ENCODE results near the gene SPEF1.

SPEF1 gene

DNA sequence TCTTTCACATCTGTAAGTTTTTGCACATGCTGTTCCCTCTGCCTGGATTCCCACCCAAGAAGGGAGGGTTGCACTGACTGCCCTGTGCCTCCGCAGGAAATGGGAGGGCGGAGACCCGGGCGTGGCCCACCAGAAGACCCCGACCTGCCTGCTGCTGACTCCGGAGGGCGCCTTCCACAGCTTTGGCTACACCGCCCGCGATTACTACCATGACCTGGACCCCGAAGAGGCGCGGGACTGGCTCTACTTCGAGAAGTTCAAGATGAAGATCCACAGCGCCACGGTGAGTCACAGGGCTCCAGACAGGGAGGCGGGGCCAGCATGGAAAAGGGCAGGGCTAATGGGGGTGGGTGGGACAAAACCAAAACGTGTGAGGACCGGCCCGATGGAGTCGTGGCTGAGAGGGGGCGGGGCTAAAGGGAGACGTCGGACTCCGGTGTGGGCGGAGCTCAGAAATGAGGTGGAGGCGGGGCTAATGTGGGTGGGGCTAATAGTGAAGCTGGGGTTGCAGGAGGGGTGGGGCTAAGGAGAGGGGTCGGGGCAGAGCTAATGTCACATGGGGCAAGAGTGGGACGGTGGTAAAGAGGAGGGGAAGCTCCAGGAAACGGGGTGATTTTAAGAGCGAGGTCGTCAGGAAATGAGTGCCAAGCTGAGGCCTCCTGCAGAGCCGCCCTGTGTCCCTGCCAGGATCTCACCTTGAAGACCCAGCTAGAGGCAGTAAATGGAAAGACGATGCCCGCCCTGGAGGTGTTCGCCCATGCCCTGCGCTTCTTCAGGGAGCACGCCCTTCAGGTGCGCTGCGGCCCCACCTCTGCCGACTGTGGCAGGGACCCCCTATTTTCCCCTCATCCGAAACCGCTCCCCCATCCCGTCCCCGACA, 36.2 kb downstream of the SPEF1 start:
- DNase-seq, result no peak

- DNase-seq, result no peak
These were observed 37.2 kb downstream of the SPEF1 start for GRCh38 chr20:3744037-3744436.

- no peak for DNase-seq
These were observed 38.0 kb downstream of the SPEF1 start for GRCh38 chr20:3743251-3743650.

GRCh38 chr20:3741836-3742458, 39.3 kb downstream of the SPEF1 start:
- DNase-seq, result no peak

- DNase-seq, result no peak
These were observed 40.5 kb downstream of the SPEF1 start for GRCh38 chr20:3740615-3741301.

DNA sequence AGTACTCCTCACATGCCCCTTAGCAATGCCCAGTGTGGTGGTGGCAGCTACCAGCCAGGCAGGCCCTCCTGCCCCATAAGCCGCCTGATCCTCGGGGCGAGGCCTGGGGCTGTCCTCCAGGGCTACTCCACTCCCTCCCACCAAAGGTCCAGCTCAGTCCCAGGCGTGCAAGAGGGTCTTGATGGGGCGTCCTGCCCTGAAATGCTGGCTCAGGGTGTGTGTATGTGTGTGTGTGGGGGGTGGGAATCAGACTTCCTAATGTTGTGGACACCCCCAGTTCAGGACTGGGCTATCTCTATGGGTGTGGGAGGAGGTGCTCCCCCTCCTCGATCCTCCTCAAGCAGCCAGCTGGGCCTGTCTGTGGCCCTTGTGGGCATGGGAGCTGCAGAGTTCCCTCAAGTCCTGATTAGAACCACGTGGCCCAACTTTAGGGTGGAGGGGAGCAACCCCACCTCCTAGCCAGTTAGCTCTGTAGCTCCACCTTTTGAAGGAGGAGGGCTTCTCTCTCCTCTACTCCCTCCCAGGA, 41.3 kb downstream of the SPEF1 start:
- no peak for DNase-seq

DNA sequence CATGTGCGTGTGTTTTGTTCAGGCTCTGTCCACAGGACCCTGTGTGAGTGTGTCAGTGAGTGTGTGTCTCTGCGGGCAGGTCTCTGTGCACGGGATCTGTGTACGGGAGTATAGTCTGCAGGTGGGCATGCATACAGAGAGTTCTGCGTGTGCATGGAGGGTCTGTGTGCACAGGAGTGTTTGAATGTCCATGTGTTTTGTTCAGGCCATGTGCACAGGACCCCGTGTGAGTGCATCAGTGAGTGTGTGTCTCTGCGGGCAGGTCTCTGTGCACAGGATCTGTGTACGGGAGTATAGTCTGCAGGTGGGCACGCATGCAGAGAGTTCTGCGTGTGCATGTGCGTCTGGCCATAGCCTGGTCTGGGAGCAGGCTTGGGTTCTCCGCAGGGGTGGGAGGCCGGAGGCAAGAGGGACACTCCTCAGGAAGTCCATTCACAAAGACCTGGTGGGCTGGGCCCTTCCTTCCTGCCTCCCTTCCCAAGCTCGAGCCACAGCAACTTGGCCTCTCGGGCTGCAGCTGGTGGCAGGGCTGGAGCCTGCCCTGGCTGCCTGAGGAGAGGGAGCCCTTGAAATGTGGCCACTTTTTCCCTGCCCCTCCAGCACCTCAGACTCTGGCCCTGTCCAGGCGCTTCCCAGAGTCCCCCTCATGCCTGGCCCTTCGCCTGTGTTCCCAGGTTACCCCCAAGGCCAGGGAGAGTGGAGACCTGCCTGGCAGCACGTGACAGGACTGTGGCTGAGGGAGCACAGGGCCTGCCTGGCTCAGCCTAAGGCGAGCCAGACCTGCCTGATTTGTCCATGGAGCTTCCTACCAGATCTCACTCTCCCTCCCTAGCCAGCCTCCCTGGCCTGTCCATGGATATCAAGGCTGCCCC, 42.0 kb downstream of the SPEF1 start:
- no peak for DNase-seq

DNA sequence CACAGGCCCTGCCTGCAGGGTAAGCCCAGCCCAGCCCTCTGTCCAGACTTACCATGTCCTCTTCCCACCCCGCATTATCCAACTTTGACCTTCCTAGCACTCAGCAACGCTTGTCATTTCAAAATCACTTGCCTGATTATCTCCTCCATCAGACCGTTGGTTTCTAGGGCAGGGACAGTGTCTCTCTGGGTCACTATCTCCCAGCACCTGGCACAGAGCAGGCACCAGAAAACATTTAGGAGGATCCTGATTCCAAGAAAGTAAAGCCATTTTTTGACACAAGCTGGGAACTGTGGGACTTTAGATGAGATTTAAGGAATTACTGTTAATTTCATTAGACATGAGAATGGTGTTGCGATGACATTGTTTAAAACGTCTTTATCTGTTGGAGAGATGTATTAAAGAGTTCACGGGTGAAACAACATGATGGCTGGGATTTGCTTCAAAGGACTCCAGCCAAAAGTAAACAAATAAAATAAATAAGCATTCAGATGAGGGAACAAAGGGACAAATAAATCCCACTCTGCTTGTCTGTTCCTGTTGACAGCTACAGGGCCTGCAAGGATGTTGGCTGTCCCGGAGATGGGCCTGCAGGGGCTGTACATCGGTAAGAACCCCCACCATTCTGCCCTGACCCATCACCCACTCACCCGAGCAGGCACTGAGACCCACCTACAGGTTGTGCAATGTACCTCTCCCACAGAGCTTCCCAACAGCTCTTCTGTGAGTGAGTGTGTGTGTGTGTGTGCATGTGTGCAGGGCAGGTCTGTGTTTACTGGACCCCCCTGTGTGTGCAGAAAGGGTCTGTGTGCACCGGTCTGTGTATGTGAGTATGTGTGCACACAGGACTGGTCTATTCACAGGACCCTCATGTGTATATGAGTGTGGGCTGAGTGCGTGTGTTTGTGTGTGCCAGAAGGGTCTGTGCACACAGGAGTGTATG, 42.9 kb downstream of the SPEF1 start:
- no peak for DNase-seq

GRCh38 chr20:3735768-3736167, 45.5 kb downstream of the SPEF1 start:
- DNase-seq, result no peak

DNA sequence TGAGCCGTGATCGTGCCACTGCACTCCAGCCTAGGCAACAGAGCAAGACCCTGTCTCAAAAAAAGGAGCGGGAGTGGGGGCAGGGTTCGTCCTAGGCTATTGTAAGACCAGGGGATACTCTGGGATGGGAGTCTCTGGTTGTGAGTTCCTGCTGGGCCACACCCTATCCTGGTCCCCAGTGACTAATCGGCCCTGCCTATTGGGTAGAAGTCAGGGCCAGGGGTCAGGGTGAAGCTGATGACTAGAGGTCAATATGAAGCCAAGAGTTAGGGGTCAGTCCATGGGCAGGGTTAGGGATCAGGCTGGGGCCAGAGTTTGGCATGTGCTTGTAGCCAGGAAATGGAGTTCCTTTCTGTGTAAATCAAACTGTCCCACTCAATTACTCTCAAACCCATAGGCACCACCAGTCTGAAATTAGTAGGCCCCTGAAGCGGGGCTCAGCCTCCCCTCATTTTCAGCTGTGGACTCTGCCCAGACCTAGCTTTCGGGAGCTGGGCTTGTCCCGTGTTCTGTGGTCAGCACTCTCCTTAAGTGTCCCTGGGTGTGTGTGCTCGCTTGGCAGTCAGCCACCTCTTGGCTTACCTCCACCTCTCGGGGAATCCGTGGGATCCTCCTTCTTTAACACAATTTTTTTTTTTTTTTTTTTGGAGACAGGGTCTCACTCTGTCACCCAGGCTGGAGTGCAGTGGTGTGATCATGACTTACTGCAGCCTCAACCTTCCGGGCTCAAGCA, 47.0 kb downstream of the SPEF1 start:
- no peak for DNase-seq

DNA sequence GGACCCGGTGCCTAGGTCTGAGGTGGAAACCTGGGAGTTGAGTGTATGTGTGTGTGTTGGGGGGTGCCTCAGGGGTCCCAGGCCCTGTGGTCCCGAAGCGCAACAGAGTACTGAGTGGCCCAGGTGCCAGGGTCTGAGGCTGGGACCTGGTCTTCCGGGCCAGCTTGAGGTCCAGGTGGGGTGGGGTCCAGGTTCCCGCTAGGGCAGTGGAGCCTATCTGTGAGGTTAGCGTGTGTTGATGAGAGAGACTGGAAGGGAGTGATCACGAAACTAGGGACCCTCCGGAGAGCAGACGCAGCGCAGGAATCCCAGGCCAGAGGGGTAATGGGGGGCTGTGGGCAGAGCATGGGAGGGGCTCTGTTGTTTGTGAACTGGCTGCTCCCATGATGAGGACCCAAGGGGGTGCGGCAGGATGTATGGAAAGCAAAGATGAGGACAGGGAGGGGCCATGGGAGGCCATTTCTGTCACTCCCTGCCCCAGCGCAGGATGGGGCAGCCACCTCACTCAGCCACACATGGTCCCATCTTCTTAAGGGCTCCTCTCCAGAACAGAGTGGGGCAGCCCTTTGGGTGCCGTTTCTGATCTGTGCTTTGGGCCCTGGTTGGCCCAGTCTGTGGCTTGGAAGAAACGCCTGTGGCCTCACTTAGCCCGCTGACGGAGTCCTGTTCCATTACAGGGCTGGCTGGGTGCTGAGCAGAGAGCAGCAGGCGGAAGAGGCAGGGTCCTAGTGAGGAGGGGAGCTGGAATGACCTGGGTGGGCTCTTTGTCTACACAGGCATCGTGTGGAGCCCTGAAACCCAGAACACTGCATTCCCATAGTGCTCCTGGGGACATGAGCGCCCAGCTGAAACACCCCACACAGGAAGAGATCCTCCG, 47.9 kb downstream of the SPEF1 start:
- DNase-seq, result no peak

- no peak for DNase-seq
These were observed 48.7 kb downstream of the SPEF1 start, which contains the start of gene HSPA12B for GRCh38 chr20:3732327-3733118. HSPA12B (plus strand) TSS chr20:3732685; CDS start chr20:3738675, 5,990 bp downstream.

- no peak for DNase-seq
These were observed 49.3 kb downstream of the SPEF1 start for GRCh38 chr20:3731944-3732326.

DNA sequence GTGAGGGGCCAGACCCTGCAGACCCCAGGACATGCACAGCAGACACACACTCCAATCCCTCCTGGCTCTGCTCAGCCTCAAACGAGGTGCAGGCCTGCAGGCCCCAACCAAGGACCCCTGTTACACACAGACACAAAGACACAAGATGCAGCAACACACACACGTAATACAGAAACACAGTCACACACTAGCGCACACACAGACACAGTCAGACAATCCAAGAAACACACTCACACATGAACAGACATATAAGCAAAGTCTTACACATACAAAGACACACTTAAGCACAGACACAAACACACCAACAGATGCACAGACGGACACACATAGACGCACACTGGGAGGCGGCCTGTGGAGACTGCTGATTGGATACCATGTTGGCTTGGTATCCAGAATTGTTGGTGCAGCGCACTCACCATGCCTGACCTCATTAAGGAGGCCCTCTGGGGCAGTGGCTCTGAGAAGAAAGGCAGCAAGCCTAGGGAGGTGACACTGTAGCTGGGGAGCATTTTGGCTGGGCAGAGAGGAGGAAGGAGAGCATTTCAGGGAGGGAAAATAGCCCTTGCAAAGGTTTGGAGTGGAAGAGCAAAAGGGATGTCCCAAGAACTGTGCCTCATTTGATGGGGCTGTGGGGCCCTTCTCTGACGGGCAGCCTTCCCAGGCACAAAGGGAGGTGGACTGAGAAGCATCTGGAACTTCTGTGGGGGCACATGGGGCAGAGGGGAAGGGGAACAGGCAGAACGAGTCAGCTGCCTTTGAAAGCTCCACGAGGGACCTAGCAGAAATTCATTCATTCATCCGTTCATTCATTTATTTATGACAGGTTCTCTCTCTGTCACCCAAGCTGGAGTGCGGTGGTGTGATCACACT, 50.2 kb downstream of the SPEF1 start:
- no peak for DNase-seq

DNA sequence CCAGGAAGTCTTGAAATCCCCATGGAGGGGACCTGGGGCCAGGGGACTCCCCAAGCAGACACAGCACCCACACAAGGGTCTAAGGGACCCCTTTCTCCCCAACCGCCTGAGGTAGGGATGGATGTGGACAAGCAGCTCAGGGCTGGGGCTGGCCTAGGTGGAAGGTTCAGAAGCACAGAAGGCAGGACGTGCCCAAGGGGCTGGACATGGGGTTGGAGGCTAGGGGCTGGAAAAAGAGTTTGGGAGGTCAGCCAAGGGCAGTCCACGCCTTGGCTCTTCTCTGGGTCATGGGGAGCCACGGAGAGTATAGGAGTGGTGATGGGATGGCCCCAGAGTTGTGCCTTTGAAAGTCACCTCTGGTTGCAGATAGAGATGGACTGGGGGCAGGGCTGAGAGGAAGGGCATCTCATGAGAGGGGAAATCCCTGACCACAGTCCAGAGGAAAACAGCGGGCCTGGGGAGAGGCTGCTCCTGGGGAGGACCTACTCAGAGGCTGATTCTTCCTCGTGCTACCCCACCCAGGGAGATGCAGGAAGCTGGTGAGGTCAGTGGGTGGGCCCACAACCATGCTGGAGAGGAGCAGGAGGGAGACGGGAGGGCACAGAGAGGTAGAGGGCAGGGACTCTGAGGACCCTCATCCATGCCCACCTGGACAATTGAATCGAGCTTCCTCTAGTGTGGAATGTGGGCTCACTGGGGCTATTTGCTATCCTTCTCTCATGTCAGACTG, 51.3 kb downstream of the SPEF1 start:
- DNase-seq, result no peak

DNA sequence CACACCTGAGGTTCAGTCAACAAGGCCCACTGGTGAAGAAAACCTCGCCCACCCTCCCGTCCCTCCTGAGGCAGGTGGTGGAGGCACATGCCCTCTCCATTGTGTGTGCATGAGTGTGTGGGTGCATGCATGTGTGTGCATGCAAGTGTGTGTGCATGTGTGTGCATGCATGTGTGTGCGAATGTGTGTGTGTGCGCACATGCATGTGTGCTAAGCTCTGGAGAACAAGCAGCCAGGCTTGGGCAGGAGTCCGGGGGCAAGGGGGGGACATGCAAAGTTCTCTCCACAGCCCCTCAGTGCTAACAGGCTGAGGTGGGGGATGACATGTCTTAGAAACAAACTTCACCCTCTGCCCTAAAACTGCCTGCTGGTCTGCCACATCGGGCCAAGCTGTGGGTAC, 51.9 kb downstream of the SPEF1 start:
- no peak for DNase-seq

GRCh38 chr20:3728876-3729275, 52.4 kb downstream of the SPEF1 start:
- DNase-seq, result no peak
